Neural cell (in vitro differentiated cells): ENCODE data around the gene LYPD4. TPM values are rescaled to one million over a fixed set of nuclear protein-coding genes. Genes with fewer than 3 reads are reported as not detected.

Experiments used
- H2AFZ ChIP-seq: fragments of 200-600, 300-800 bp; sonication (generic), shearing (Covaris generic); 2 replicates; pipeline ENCODE4 v1.6.0; 2014; ENCODE audit warnings: low read depth, mild to moderate bottlenecking, antibody characterized with exemption, low read length, moderate library complexity
- H3F3A ChIP-seq: fragments of 200-600 bp; shearing (Covaris generic); 2 replicates; pipeline ENCODE4 v1.6.1; 2016; ENCODE audit warnings: mild to moderate bottlenecking, moderate library complexity, mixed read lengths, antibody characterized with exemption, low read length; ENCODE audit not compliant: insufficient read depth, poor library complexity, severe bottlenecking
- H3K27ac ChIP-seq: fragments of 200-600, 300-800 bp; sonication (generic), shearing (Covaris generic); 2 replicates; pipeline ENCODE4 v1.5.1; 2014; ENCODE audit warnings: mild to moderate bottlenecking, low read length, moderate library complexity
- H3K27me3 ChIP-seq: fragments of 300-800, 200-600 bp; sonication (generic), shearing (Covaris generic); 2 replicates; pipeline ENCODE4 v1.6.0; 2014; ENCODE audit warnings: mild to moderate bottlenecking, low read depth, low read length, moderate library complexity; ENCODE audit not compliant: insufficient read depth
- H3K36me3 ChIP-seq: fragments of 300-800, 200-600 bp; sonication (generic), shearing (Covaris generic); 2 replicates; pipeline ENCODE4 v1.5.1; 2014; ENCODE audit warnings: mild to moderate bottlenecking, antibody characterized with exemption, low read length, moderate library complexity; ENCODE audit not compliant: insufficient read depth
- H3K4me2 ChIP-seq: fragments of 300-800, 200-600 bp; sonication (generic), shearing (Covaris generic); 2 replicates; pipeline ENCODE4 v1.6.0; 2014; ENCODE audit warnings: mild to moderate bottlenecking, low read length
- H3K4me3 ChIP-seq: fragments of 300-800, 200-600 bp; sonication (generic), shearing (Covaris generic); 2 replicates; pipeline ENCODE4 v1.5.1; 2014; ENCODE audit warnings: mild to moderate bottlenecking, low read length, moderate library complexity
- H3K79me2 ChIP-seq: fragments of 200-600 bp; shearing (Covaris generic); replicated peaks from 2 replicates; pipeline ENCODE4 v1.6.0; 2014; ENCODE audit warnings: mild to moderate bottlenecking, low read length, moderate library complexity; ENCODE audit not compliant: insufficient read depth
- H3K9ac ChIP-seq: fragments of 300-800, 200-600 bp; sonication (generic), shearing (Covaris generic); 2 replicates; pipeline ENCODE4 v1.6.1; 2016; ENCODE audit warnings: mild to moderate bottlenecking, low read length, mixed read lengths
- H3K9me2 ChIP-seq: fragments of 200-600 bp; shearing (Covaris generic); 2 replicates; pipeline ENCODE4 v1.6.1; 2016; ENCODE audit warnings: mild to moderate bottlenecking, low read length, mixed read lengths; ENCODE audit not compliant: insufficient read depth
- H3K9me3 ChIP-seq: fragments of 200-600, 300-800 bp; sonication (generic), shearing (Covaris generic); 2 replicates; pipeline ENCODE4 v1.6.1; 2016; ENCODE audit warnings: mild to moderate bottlenecking, mixed run types, low read length, moderate library complexity, mixed read lengths
- H4K20me1 ChIP-seq: fragments of 200-600 bp; shearing (Covaris generic); 2 replicates; pipeline ENCODE4 v1.6.1; 2016; ENCODE audit warnings: mild to moderate bottlenecking, mixed run types; ENCODE audit not compliant: insufficient read depth
- CTCF ChIP-seq: fragments of 450-650 bp; IDR thresholded peaks from 2 replicates; pipeline ENCODE4 v1.5.1; 2014; ENCODE audit warnings: antibody characterized with exemption, mild to moderate bottlenecking, moderate library complexity; ENCODE audit not compliant: poor library complexity, severe bottlenecking
- EP300 ChIP-seq: fragments of 450-650 bp; conservative IDR thresholded peaks from 2 replicates; pipeline ENCODE4 v1.6.1; 2014; ENCODE audit warnings: antibody characterized with exemption, mild to moderate bottlenecking, moderate library complexity; ENCODE audit not compliant: poor library complexity, severe bottlenecking
- EZH2 ChIP-seq: fragments of 200-600, 300-800 bp; shearing (Covaris generic), sonication (generic); IDR thresholded peaks from 2 replicates; pipeline ENCODE4 v1.6.1; 2014; ENCODE audit warnings: antibody characterized with exemption, low read length, borderline replicate concordance, mild to moderate bottlenecking; ENCODE audit not compliant: insufficient read depth, poor library complexity, severe bottlenecking
- MXI1 ChIP-seq: fragments of 450-650 bp; conservative IDR thresholded peaks from 2 replicates; pipeline ENCODE4 v1.6.1; 2014; ENCODE audit warnings: antibody characterized with exemption, mild to moderate bottlenecking; ENCODE audit not compliant: poor library complexity, severe bottlenecking
- POLR2AphosphoS5 ChIP-seq: IDR thresholded peaks from 2 replicates; pipeline ENCODE4 v1.6.1; 2012
- RAD21 ChIP-seq: fragments of 450-650 bp; conservative IDR thresholded peaks from 2 replicates; pipeline ENCODE4 v1.6.1; 2014; ENCODE audit warnings: antibody characterized with exemption, mild to moderate bottlenecking, moderate library complexity
- REST ChIP-seq: IDR thresholded peaks from 2 replicates; pipeline ENCODE4 v1.6.1; 2012; ENCODE audit warnings: borderline replicate concordance
- SMC3 ChIP-seq: fragments of 450-650 bp; conservative IDR thresholded peaks from 2 replicates; pipeline ENCODE4 v1.6.1; 2014; ENCODE audit warnings: antibody characterized with exemption, mild to moderate bottlenecking, moderate library complexity; ENCODE audit not compliant: poor library complexity
- TAF1 ChIP-seq: IDR thresholded peaks from 2 replicates; pipeline ENCODE4 v1.6.1; 2012; ENCODE audit warnings: low read depth
- polyA plus RNA-seq: library from polyadenylated mRNA; depleted of rRNA; stranded (reverse); fragments of >200 nt; gene quantifications from 2 replicates; pipeline ENCODE4 v1.2.3, GENCODE V29; 2014

Gene LYPD4
- polyA plus RNA-seq, 1 donor from 2014 or later, result not detected

GRCh38 chr19:41843371-41843770, 1.1 kb downstream of the LYPD4 start:
- no peak overlapping the region for H3K27ac ChIP-seq
- no peak overlapping the region for H3K4me3 ChIP-seq
- H3K9me3 ChIP-seq, result no peaks in the 10 kb centered on the region
- no peaks in the 10 kb centered on the region for H3F3A ChIP-seq
- no peaks in the 10 kb centered on the region for H3K27me3 ChIP-seq
- H3K9me2 ChIP-seq, result no peaks in the 10 kb centered on the region
- no peaks in the 10 kb centered on the region for H3K79me2 ChIP-seq
- no peak overlapping the region for H2AFZ ChIP-seq
- H3K4me2 ChIP-seq, result no peak overlapping the region
- no peaks in the 10 kb centered on the region for H3K36me3 ChIP-seq
- TF ChIP-seq POLR2AphosphoS5 (no peak), MXI1 (no peak), SMC3 (no peak), EZH2 (no peak), EP300 (no peak), CTCF (no peak)
- no peak overlapping the region for H3K9ac ChIP-seq
- no peaks in the 10 kb centered on the region for H4K20me1 ChIP-seq

GRCh38 chr19:41839211-41839610, 5.3 kb downstream of the LYPD4 start:
- no peaks in the 10 kb centered on the region for H3F3A ChIP-seq
- H4K20me1 ChIP-seq, result no peaks in the 10 kb centered on the region
- no peak overlapping the region for H3K4me3 ChIP-seq
- H3K36me3 ChIP-seq, result no peaks in the 10 kb centered on the region
- H3K27me3 ChIP-seq, result no peaks in the 10 kb centered on the region
- no peaks in the 10 kb centered on the region for H3K79me2 ChIP-seq
- no peak overlapping the region for H3K9ac ChIP-seq
- no peaks in the 10 kb centered on the region for H3K9me3 ChIP-seq
- H3K4me2 ChIP-seq, result no peak overlapping the region
- no peak overlapping the region for H2AFZ ChIP-seq
- H3K27ac ChIP-seq, result no peak overlapping the region
- H3K9me2 ChIP-seq, result no peaks in the 10 kb centered on the region
- TF ChIP-seq TAF1 (no peak), POLR2AphosphoS5 (no peak), REST (no peak), CTCF (no peak), RAD21 (no peak), SMC3 (no peak), EP300 (no peak), MXI1 (no peak), EZH2 (no peak)
